IMR-90 (cell line): ENCODE results near the gene ZNF385B. TPM values are rescaled to one million over a fixed set of nuclear protein-coding genes. Genes with fewer than 3 reads are reported as not detected.

Experiments used
- ATAC-seq: fragments of 200-7000 bp; cut with Tn5 transposase; 2 replicates; pipeline ENCODE4 v1.9.1; 2020; ENCODE audit warnings: low read depth, mild to moderate bottlenecking, moderate library complexity
- BruUV-seq: library from RNA; stranded (reverse); fragments of 400-500 nt; replicated peaks from 2 replicates; lab custom pipeline; 2021; lab: Mats Ljungman, UMichigan
- CTCF ChIA-PET: fragments of 300-600 bp; formaldehyde crosslinking; extraction: SDS; loops from one replicate; lab custom pipeline; 2021; ENCODE audit warnings: antibody characterized with exemption; lab: Yijun Ruan, JAX
- POLR2A ChIA-PET: fragments of 300-600 bp; sonication (Branson Sonifier 250); formaldehyde crosslinking; loops from one replicate; lab custom pipeline; 2022; ENCODE audit warnings: antibody characterized with exemption; ENCODE audit not compliant: unreplicated experiment; lab: Charles Lee
- DNase-seq: peaks from one replicate; pipeline ENCODE4 v3.0.0; 2013
- H2AFZ ChIP-seq: replicated peaks from 2 replicates; pipeline ENCODE3; 2013; ENCODE audit warnings: low read length, mild to moderate bottlenecking; ENCODE audit not compliant: poor library complexity
- H2AK5ac ChIP-seq: 2 replicates; pipeline ENCODE4 v1.6.1; 2013; ENCODE audit warnings: low read depth, low read length, inconsistent platforms
- H2AK9ac ChIP-seq: replicated peaks from 2 replicates; pipeline ENCODE3; 2013; ENCODE audit warnings: mild to moderate bottlenecking, low read depth, low read length, moderate library complexity; ENCODE audit not compliant: poor library complexity
- H2BK120ac ChIP-seq: 2 replicates; pipeline ENCODE4 v1.6.1; 2013; ENCODE audit warnings: low read depth, low read length, inconsistent platforms
- H2BK15ac ChIP-seq: 3 replicates; pipeline ENCODE4 v1.6.1; 2013; ENCODE audit warnings: low read depth, low read length, inconsistent platforms
- H2BK20ac ChIP-seq: 2 replicates; pipeline ENCODE4 v1.6.1; 2013; ENCODE audit warnings: low read depth, mild to moderate bottlenecking, inconsistent platforms, low read length, moderate library complexity
- H2BK5ac ChIP-seq: 2 replicates; pipeline ENCODE4 v1.6.1; 2013; ENCODE audit warnings: mild to moderate bottlenecking, low read depth, low read length, inconsistent platforms; ENCODE audit not compliant: poor library complexity, severe bottlenecking
- H3K14ac ChIP-seq: replicated peaks from 2 replicates; pipeline ENCODE4 v1.6.1; 2013; ENCODE audit warnings: low read depth, low read length, inconsistent platforms
- H3K18ac ChIP-seq: 2 replicates; pipeline ENCODE4 v1.6.1; 2013; ENCODE audit warnings: low read depth, low read length, control low read depth
- H3K23ac ChIP-seq: 2 replicates; pipeline ENCODE4 v1.6.1; 2013; ENCODE audit warnings: low read depth, low read length, inconsistent platforms
- H3K27ac ChIP-seq: 2 replicates; pipeline ENCODE4 v1.5.1; 2013; ENCODE audit warnings: mild to moderate bottlenecking, control low read depth, low read length; ENCODE audit not compliant: insufficient read depth
- H3K27me3 ChIP-seq: 2 replicates; pipeline ENCODE4 v1.6.1; 2013; ENCODE audit warnings: low read length; ENCODE audit not compliant: control insufficient read depth, insufficient read depth
- H3K36me3 ChIP-seq: 2 replicates; pipeline ENCODE4 v1.6.1; 2013; ENCODE audit warnings: low read length, mixed read lengths; ENCODE audit not compliant: control insufficient read depth, insufficient read depth
- H3K4ac ChIP-seq: 2 replicates; pipeline ENCODE4 v1.6.1; 2013; ENCODE audit warnings: low read depth, low read length, inconsistent platforms
- H3K4me1 ChIP-seq: 2 replicates; pipeline ENCODE4 v1.6.1; 2013; ENCODE audit warnings: low read length, mixed read lengths; ENCODE audit not compliant: control insufficient read depth, insufficient read depth
- H3K4me2 ChIP-seq: 2 replicates; pipeline ENCODE4 v1.6.1; 2013; ENCODE audit warnings: low read depth, mild to moderate bottlenecking, control low read depth, low read length, moderate library complexity
- H3K4me3 ChIP-seq: 2 replicates; pipeline ENCODE4 v1.5.1; 2013; ENCODE audit warnings: low read depth, mild to moderate bottlenecking, control low read depth, low read length, moderate library complexity; ENCODE audit not compliant: insufficient read depth
- H3K56ac ChIP-seq: 2 replicates; pipeline ENCODE4 v1.6.1; 2013; ENCODE audit warnings: low read length, inconsistent platforms; ENCODE audit not compliant: insufficient read depth; ENCODE audit errors: extremely low read depth
- H3K79me1 ChIP-seq, 2 experiments: 2 replicates each; pipeline ENCODE4 v1.6.1; 2013; ENCODE audit warnings: low read length in 2 of 2, inconsistent platforms in 1 of 2, low read depth in 1 of 2
- H3K9ac ChIP-seq: 2 replicates; pipeline ENCODE4 v1.6.1; 2013; ENCODE audit warnings: low read depth, low read length, control low read depth
- H3K9me1 ChIP-seq: 2 replicates; pipeline ENCODE4 v1.6.1; 2013; ENCODE audit warnings: low read length, inconsistent platforms; ENCODE audit not compliant: insufficient read depth
- H3K9me3 ChIP-seq: 2 replicates; pipeline ENCODE4 v1.6.1; 2013; ENCODE audit warnings: low read length; ENCODE audit not compliant: control insufficient read depth, insufficient read depth
- H4K20me1 ChIP-seq: 2 replicates; pipeline ENCODE4 v1.6.1; 2013; ENCODE audit warnings: low read length, inconsistent platforms; ENCODE audit not compliant: insufficient read depth
- H4K5ac ChIP-seq: 2 replicates; pipeline ENCODE4 v1.6.1; 2013; ENCODE audit warnings: mild to moderate bottlenecking, low read depth, low read length, control low read depth
- H4K8ac ChIP-seq, 2 experiments: 2 replicates each; pipeline ENCODE4 v1.6.1; 2013; ENCODE audit warnings: low read depth in 2 of 2, low read length in 2 of 2, control low read depth in 1 of 2, inconsistent platforms in 1 of 2
- H4K91ac ChIP-seq: 2 replicates; pipeline ENCODE4 v1.6.1; 2013; ENCODE audit warnings: low read depth, low read length, inconsistent platforms; ENCODE audit not compliant: insufficient read depth
- BHLHE40 ChIP-seq: fragments of 150-350 bp; IDR thresholded peaks from 2 replicates; pipeline ENCODE4 v1.6.1; 2016; ENCODE audit warnings: mild to moderate bottlenecking, low read depth, low read length
- CEBPB ChIP-seq: IDR thresholded peaks from 2 replicates; pipeline ENCODE4 v1.6.1; 2012; ENCODE audit warnings: low read depth, low read length, improper control_type of control experiment
- FOS ChIP-seq: fragments of 150-350 bp; IDR thresholded peaks from 2 replicates; pipeline ENCODE4 v1.6.1; 2016; ENCODE audit warnings: low read depth, low read length
- MAFK ChIP-seq: IDR thresholded peaks from 2 replicates; pipeline ENCODE4 v1.6.1; 2012; ENCODE audit warnings: low read depth, low read length, improper control_type of control experiment
- MAZ ChIP-seq: IDR thresholded peaks from 2 replicates; pipeline ENCODE4 v1.6.1; 2012; ENCODE audit warnings: low read depth, mild to moderate bottlenecking, low read length, improper control_type of control experiment, moderate library complexity, borderline replicate concordance
- NFE2L2 ChIP-seq: fragments of 150-350 bp; IDR thresholded peaks from 2 replicates; pipeline ENCODE4 v1.6.1; 2016; ENCODE audit warnings: low read depth, mild to moderate bottlenecking, low read length
- POLR2A ChIP-seq: IDR thresholded peaks from 2 replicates; pipeline ENCODE4 v1.6.1; 2012; ENCODE audit warnings: mild to moderate bottlenecking, low read depth, low read length
- RAD21 ChIP-seq: IDR thresholded peaks from 2 replicates; pipeline ENCODE4 v1.6.1; 2012; ENCODE audit warnings: low read length, improper control_type of control experiment
- RFX5 ChIP-seq: IDR thresholded peaks from 2 replicates; pipeline ENCODE4 v1.8.0; 2012; ENCODE audit warnings: low read depth, mild to moderate bottlenecking, low read length, moderate library complexity
- SMC3 ChIP-seq: fragments of 150-350 bp; IDR thresholded peaks from 2 replicates; pipeline ENCODE4 v1.6.1; 2016; ENCODE audit warnings: low read depth, mild to moderate bottlenecking, antibody characterized with exemption, low read length, moderate library complexity
- WGBS, 2 experiments: methylation state at CpG; one replicate each; pipeline versions ENCODE4 v1.1.5 to v1.1.7; 2013; ENCODE audit warnings: missing lambda C conversion rate in 2 of 2; ENCODE audit not compliant: insufficient read length in 1 of 2; ENCODE audit errors: extremely low coverage in 2 of 2; 5-methylcytosine and 5-hydroxymethylcytosine counted together
- dilution Hi-C: fragments of 300-500 bp; cut with HindIII; formaldehyde crosslinking; loops from one replicate; pipeline ENCODE4 v1.14.3; 2018; ENCODE audit warnings: low sequenced_read_pairs; ENCODE audit not compliant: unreplicated experiment
- in situ Hi-C: fragments of 300-500 bp; cut with MboI; formaldehyde crosslinking; loops from 3 replicates; pipeline ENCODE4 v1.14.3; 2019; ENCODE audit warnings: low sequenced_read_pairs, inconsistent platforms, mixed read lengths
- intact Hi-C: fragments of 100-400 bp; cut with micrococcal nuclease; formaldehyde crosslinking; loops from 2 replicates; pipeline ENCODE4 v1.10.0; 2022
- polyA plus RNA-seq, 3 experiments: library from polyadenylated mRNA; depleted of rRNA; stranded (reverse); fragments of >200 nt; gene quantifications; 2 replicates each; pipeline ENCODE4 v1.2.3, GENCODE V29; 2012; ENCODE audit warnings: low replicate concordance in 1 of 3
- total RNA-seq: library from RNA; depleted of rRNA; stranded (reverse); fragments of >200 nt; gene quantifications from 2 replicates; pipeline ENCODE4 v1.2.3, GENCODE V29; 2012
- TF ChIP-seq, protein P1 (sequence below): conservative IDR thresholded peaks from 2 replicates; pipeline ENCODE4 v1.5.1; 2012; ENCODE audit warnings: mild to moderate bottlenecking, low read depth, low read length, improper control_type of control experiment
- TF ChIP-seq, protein P2 (sequence below): fragments of 150-350 bp; IDR thresholded peaks from 2 replicates; pipeline ENCODE4 v1.6.1; 2016; ENCODE audit warnings: low read depth, mild to moderate bottlenecking, low read length, moderate library complexity, borderline replicate concordance

Gene ZNF385B
- total and polyA plus RNA-seq, 2 of the 4 experiments (the other 2 are of a cell fraction), result not detected

DNA sequence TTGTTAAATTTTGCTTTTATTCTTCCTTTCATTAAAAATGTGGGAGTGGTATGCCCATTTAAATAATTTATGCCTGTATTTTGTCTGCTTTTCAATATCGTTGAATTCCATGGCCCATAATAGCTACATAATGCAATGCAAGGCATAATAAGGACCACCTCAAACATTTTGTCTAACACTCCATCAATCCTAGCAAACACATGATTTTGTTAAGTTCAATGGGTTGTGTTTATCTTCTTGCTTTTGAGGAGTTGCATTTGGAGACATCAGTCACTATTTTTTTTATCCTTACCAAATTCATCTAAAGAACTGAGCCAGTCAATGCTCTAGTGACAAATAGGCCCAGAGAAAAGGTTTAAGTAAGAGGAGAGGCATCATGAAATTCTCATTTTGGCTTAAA, 145.5 kb downstream of the ZNF385B start:
- H3K18ac ChIP-seq, result no peak overlapping the region

More for the DNA sequence above, 145.5 kb downstream of the ZNF385B start:
- no peak overlapping the region for H3K9ac ChIP-seq
- H3K4me1 ChIP-seq, result no peaks in the 10 kb centered on the region
- H3K79me1 ChIP-seq, result no peaks in the 10 kb centered on the region
- no peaks in the 10 kb centered on the region for H3K9me1 ChIP-seq
- in situ Hi-C loops, result no loop called here
- no peaks in the 10 kb centered on the region for H4K20me1 ChIP-seq
- POLR2A ChIA-PET, result no interaction called here
- H4K91ac ChIP-seq, result no peak overlapping the region
- no peaks in the 10 kb centered on the region for H3K36me3 ChIP-seq
- BruUV-seq, result no TSS peak
- no peak for ATAC-seq
- H3K27ac ChIP-seq, result no peak overlapping the region
- H3K14ac ChIP-seq, result no peak overlapping the region
- no CpG with 5 or more reads among the region's 1 CpG for WGBS, 2 experiments
- H2AK9ac ChIP-seq, result no peak overlapping the region
- no peak overlapping the region for H2AFZ ChIP-seq
- no peak overlapping the region for H4K5ac ChIP-seq
- H3K4ac ChIP-seq, result no peak overlapping the region
- no peaks in the 10 kb centered on the region for H3K9me3 ChIP-seq
- TF ChIP-seq RAD21, result no peak
- TF ChIP-seq, protein P1, sequence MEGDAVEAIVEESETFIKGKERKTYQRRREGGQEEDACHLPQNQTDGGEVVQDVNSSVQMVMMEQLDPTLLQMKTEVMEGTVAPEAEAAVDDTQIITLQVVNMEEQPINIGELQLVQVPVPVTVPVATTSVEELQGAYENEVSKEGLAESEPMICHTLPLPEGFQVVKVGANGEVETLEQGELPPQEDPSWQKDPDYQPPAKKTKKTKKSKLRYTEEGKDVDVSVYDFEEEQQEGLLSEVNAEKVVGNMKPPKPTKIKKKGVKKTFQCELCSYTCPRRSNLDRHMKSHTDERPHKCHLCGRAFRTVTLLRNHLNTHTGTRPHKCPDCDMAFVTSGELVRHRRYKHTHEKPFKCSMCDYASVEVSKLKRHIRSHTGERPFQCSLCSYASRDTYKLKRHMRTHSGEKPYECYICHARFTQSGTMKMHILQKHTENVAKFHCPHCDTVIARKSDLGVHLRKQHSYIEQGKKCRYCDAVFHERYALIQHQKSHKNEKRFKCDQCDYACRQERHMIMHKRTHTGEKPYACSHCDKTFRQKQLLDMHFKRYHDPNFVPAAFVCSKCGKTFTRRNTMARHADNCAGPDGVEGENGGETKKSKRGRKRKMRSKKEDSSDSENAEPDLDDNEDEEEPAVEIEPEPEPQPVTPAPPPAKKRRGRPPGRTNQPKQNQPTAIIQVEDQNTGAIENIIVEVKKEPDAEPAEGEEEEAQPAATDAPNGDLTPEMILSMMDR, result no peak
- TF ChIP-seq MAZ, result no peak
- TF ChIP-seq POLR2A, result no peak
- no peak for TF ChIP-seq RFX5
- TF ChIP-seq CEBPB, result no peak
- no peak for TF ChIP-seq BHLHE40
- TF ChIP-seq SMC3, result no peak
- TF ChIP-seq NFE2L2, result no peak
- TF ChIP-seq MAFK, result no peak
- TF ChIP-seq FOS, result no peak
- TF ChIP-seq, protein P2, sequence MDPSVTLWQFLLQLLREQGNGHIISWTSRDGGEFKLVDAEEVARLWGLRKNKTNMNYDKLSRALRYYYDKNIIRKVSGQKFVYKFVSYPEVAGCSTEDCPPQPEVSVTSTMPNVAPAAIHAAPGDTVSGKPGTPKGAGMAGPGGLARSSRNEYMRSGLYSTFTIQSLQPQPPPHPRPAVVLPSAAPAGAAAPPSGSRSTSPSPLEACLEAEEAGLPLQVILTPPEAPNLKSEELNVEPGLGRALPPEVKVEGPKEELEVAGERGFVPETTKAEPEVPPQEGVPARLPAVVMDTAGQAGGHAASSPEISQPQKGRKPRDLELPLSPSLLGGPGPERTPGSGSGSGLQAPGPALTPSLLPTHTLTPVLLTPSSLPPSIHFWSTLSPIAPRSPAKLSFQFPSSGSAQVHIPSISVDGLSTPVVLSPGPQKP, result no peak
- no peak overlapping the region for H4K8ac ChIP-seq
- no peak overlapping the region for H2BK20ac ChIP-seq
- DNase-seq, result no peak
- no peak overlapping the region for H3K56ac ChIP-seq
- no peak overlapping the region for H3K4me3 ChIP-seq
- H3K4me2 ChIP-seq, result no peak overlapping the region
- dilution Hi-C loops, result no loop called here
- intact Hi-C loops, result no loop called here
- no peak overlapping the region for H3K23ac ChIP-seq
- H2AK5ac ChIP-seq, result no peak overlapping the region
- no peak overlapping the region for H2BK120ac ChIP-seq
- no peaks in the 10 kb centered on the region for H3K27me3 ChIP-seq
- H2BK5ac ChIP-seq, result no peak overlapping the region
- H2BK15ac ChIP-seq, result no peak overlapping the region
- CTCF ChIA-PET, result interaction anchor here (1.4 kb wide), 1 partner anchor 23 kb away, joined by 3 read pairs; no protein-coding TSS in a partner anchor
